HepG2 (cell line): ENCODE measurements around the gene RNASE4. TPM values are rescaled to one million over a fixed set of nuclear protein-coding genes. Genes with fewer than 3 reads are reported as not detected.

Experiments used
- CCDC6 ChIP-seq: sonication (generic); formaldehyde crosslinking; IDR thresholded peaks from 2 replicates; pipeline ENCODE4 v1.8.1; 2022; ENCODE audit warnings: mild to moderate bottlenecking, missing genetic modification reagents, moderate library complexity
- EZH2 ChIP-seq: conservative IDR thresholded peaks from 2 replicates; pipeline ENCODE4 v1.6.1; 2012; ENCODE audit warnings: mild to moderate bottlenecking, low read depth, low read length, moderate library complexity
- HMG20B ChIP-seq: conservative IDR thresholded peaks from 2 replicates; pipeline ENCODE4 v1.6.1; 2016; ENCODE audit warnings: missing genetic modification reagents, missing compliant biosample characterization
- IRF9 ChIP-seq: sonication (generic); formaldehyde crosslinking; IDR thresholded peaks from 2 replicates; pipeline ENCODE4 v1.8.0; 2022; ENCODE audit warnings: missing genetic modification reagents, mild to moderate bottlenecking, borderline replicate concordance
- MAFF ChIP-seq: IDR thresholded peaks from 2 replicates; pipeline ENCODE4 v1.6.1; 2011; ENCODE audit warnings: low read depth, low read length, improper control_type of control experiment
- MLX ChIP-seq: IDR thresholded peaks from 2 replicates; pipeline ENCODE4 v1.6.1; 2016
- MZF1 ChIP-seq: sonication (generic); formaldehyde crosslinking; IDR thresholded peaks from 2 replicates; pipeline ENCODE4 v1.8.1; 2023; ENCODE audit warnings: mild to moderate bottlenecking, missing genetic modification reagents, borderline replicate concordance
- NR2F2 ChIP-seq: IDR thresholded peaks from 2 replicates; pipeline ENCODE4 v1.6.1; 2012; ENCODE audit warnings: low read depth, inconsistent platforms, borderline replicate concordance
- SALL2 ChIP-seq: sonication (generic); formaldehyde crosslinking; IDR thresholded peaks from 2 replicates; pipeline ENCODE4 v1.8.1; 2023; ENCODE audit warnings: mild to moderate bottlenecking, missing genetic modification reagents, inconsistent platforms
- SMAD9 ChIP-seq: sonication (generic); formaldehyde crosslinking; IDR thresholded peaks from 2 replicates; pipeline ENCODE4 v1.5.1; 2020; ENCODE audit warnings: mild to moderate bottlenecking, missing genetic modification reagents
- SP1 ChIP-seq, 2 experiments: fragments of 450-650 bp in 1 of 2; sonication (generic) in 1 of 2; formaldehyde crosslinking in 1 of 2; IDR thresholded peaks; 2 replicates each; pipeline versions ENCODE4 v1.4.0 to v1.6.1; 2016 to 2020; ENCODE audit warnings: missing genetic modification reagents in 1 of 2
- TMF1 ChIP-seq: sonication (generic); formaldehyde crosslinking; IDR thresholded peaks from 2 replicates; pipeline ENCODE4 v1.8.1; 2022; ENCODE audit warnings: low read depth, missing genetic modification reagents
- ZBTB7B ChIP-seq: sonication (generic); formaldehyde crosslinking; IDR thresholded peaks from 2 replicates; pipeline ENCODE4 v1.4.0; 2020; ENCODE audit warnings: missing genetic modification reagents
- ZFY ChIP-seq: sonication (generic); formaldehyde crosslinking; IDR thresholded peaks from 2 replicates; pipeline ENCODE4 v1.4.0; 2020; ENCODE audit warnings: missing genetic modification reagents
- ZNF354B ChIP-seq: sonication (generic); formaldehyde crosslinking; IDR thresholded peaks from 2 replicates; pipeline ENCODE4 v1.8.0; 2022; ENCODE audit warnings: mild to moderate bottlenecking, missing genetic modification reagents
- ZNF563 ChIP-seq: sonication (generic); formaldehyde crosslinking; IDR thresholded peaks from 2 replicates; pipeline ENCODE4 v1.8.0; 2022; ENCODE audit warnings: mild to moderate bottlenecking, moderate library complexity, missing genetic modification reagents
- ZNF609 ChIP-seq: sonication (generic); formaldehyde crosslinking; IDR thresholded peaks from 2 replicates; pipeline ENCODE4 v1.4.0; 2020; ENCODE audit warnings: mild to moderate bottlenecking, missing genetic modification reagents, borderline replicate concordance
- ZNF749 ChIP-seq: sonication (generic); formaldehyde crosslinking; IDR thresholded peaks from 2 replicates; pipeline ENCODE4 v1.8.0; 2022; ENCODE audit warnings: mild to moderate bottlenecking, missing genetic modification reagents, moderate library complexity, borderline replicate concordance
- polyA plus RNA-seq, 8 experiments: library from polyadenylated mRNA; depleted of rRNA in 3 of 8; stranded (reverse) in 7 of 8; unstranded in 1 of 8; fragments of >200 nt; fragmentation: Illumina TruSeq in 4 of 8; extraction: Trizol in 4 of 8; gene quantifications; 2 replicates each; pipeline versions ENCODE4 v1.2.1 to v1.2.3, GENCODE V29; 2011 to 2016; ENCODE audit warnings: low read depth in 4 of 8, missing spikeins in 1 of 8, mixed read lengths in 1 of 8; ENCODE audit not compliant: insufficient read depth in 1 of 8
- total RNA-seq, 5 experiments: library from RNA; depleted of rRNA; stranded (reverse); fragments of >200 nt; fragmentation: Illumina TruSeq; extraction: Trizol; gene quantifications; 2 replicates each; pipeline ENCODE4 v1.2.3, GENCODE V29; 2016; ENCODE audit warnings: low read depth in 1 of 5
- TF ChIP-seq, protein P1 (sequence below): sonication (generic); formaldehyde crosslinking; IDR thresholded peaks from 2 replicates; pipeline ENCODE4 v1.8.1; 2023; ENCODE audit warnings: mild to moderate bottlenecking, moderate library complexity, missing genetic modification reagents
- TF ChIP-seq, protein P2 (sequence below): sonication (generic); formaldehyde crosslinking; IDR thresholded peaks from 2 replicates; pipeline ENCODE4 v1.5.1; 2020; ENCODE audit warnings: mild to moderate bottlenecking, moderate library complexity, missing genetic modification reagents

The RNASE4 gene
- total and polyA plus RNA-seq, 2 of the 13 experiments (the other 11 are each of a cell fraction or from before 2014, with no cell fraction given) = 109 to 983 TPM

- TF ChIP-seq, protein P1, sequence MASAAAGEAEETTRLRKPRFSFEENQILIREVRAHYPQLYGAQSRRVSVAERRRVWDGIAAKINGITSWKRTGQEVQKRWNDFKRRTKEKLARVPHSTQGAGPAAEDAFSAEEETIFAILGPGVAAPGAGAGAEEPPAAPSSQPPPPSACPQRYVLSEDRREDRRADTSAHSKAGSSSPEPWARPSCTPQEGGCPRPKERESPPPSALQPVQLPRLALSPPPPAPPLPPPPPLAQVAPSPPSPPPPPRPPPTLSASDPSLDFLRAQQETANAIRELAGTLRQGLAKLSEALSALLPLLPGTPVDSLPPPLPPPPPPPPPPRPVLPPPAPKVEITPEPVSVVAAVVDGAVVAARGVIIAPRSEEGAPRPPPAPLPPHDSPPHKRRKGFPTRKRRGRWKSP = peak; percentile 32
- TF ChIP-seq HMG20B (CRISPR knock-in tag) = no peak
- peak; percentile 77 for TF ChIP-seq IRF9 (CRISPR knock-in tag)
- TF ChIP-seq EZH2 = no peak
- no peak for TF ChIP-seq SP1 (IDR thresholded peaks at IDR 0.05)
- TF ChIP-seq SP1 (CRISPR knock-in tag; IDR thresholded peaks at IDR 0.05) = peak; percentile 34
- TF ChIP-seq MAFF = no peak
- no peak for TF ChIP-seq ZNF749 (CRISPR knock-in tag)
- TF ChIP-seq ZFY (CRISPR knock-in tag) = peak; percentile 67
- peak; percentile 59; the same call in 1 of the 2 replicates for TF ChIP-seq MZF1 (CRISPR knock-in tag)
- TF ChIP-seq ZNF609 (CRISPR knock-in tag) = no peak; the same call in 1 of the 2 replicates
- no peak; the same call in 1 of the 2 replicates for TF ChIP-seq TMF1 (CRISPR knock-in tag)
- TF ChIP-seq SALL2 (CRISPR knock-in tag) = peak; percentile 75
- TF ChIP-seq MLX (CRISPR knock-in tag) = peak; percentile 24; the same call in 1 of the 2 replicates
- no peak for TF ChIP-seq NR2F2
- TF ChIP-seq ZNF563 (CRISPR knock-in tag) = peak; percentile 26
- TF ChIP-seq, protein P2, sequence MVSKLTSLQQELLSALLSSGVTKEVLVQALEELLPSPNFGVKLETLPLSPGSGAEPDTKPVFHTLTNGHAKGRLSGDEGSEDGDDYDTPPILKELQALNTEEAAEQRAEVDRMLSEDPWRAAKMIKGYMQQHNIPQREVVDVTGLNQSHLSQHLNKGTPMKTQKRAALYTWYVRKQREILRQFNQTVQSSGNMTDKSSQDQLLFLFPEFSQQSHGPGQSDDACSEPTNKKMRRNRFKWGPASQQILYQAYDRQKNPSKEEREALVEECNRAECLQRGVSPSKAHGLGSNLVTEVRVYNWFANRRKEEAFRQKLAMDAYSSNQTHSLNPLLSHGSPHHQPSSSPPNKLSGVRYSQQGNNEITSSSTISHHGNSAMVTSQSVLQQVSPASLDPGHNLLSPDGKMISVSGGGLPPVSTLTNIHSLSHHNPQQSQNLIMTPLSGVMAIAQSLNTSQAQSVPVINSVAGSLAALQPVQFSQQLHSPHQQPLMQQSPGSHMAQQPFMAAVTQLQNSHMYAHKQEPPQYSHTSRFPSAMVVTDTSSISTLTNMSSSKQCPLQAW (CRISPR knock-in tag) = peak; percentile 89
- 0 out of 2 replicates have a peak, but pooled peaks have one; percentile 13 for TF ChIP-seq CCDC6 (CRISPR knock-in tag)
- peak; percentile 89; the same call in 1 of the 2 replicates for TF ChIP-seq SMAD9
- TF ChIP-seq ZNF354B (CRISPR knock-in tag) = no peak
- TF ChIP-seq ZBTB7B (CRISPR knock-in tag) = peak; percentile 49
These were observed 1.8 kb upstream of the RNASE4 start (continued) for GRCh38 chr14:20682435-20683124.
